Ramos (cell line): ENCODE data around the gene PDE11A.
"Not testable (repeated sequence)": the region's sequence is repeated elsewhere in the genome, so short reads cannot be mapped to it uniquely, and the experiment has no call there.

Experiments
- in situ Hi-C: fragments of 300-500 bp; cut with MboI; formaldehyde crosslinking; loops from one replicate; pipeline ENCODE4 v1.14.3; 2022; ENCODE audit warnings: low sequenced_read_pairs; ENCODE audit not compliant: unreplicated experiment

The PDE11A gene

GRCh38 chr2:177944530-177944929 is 128.0 kb downstream of the PDE11A start:
- in situ Hi-C loops, result not testable (repeated sequence)

DNA sequence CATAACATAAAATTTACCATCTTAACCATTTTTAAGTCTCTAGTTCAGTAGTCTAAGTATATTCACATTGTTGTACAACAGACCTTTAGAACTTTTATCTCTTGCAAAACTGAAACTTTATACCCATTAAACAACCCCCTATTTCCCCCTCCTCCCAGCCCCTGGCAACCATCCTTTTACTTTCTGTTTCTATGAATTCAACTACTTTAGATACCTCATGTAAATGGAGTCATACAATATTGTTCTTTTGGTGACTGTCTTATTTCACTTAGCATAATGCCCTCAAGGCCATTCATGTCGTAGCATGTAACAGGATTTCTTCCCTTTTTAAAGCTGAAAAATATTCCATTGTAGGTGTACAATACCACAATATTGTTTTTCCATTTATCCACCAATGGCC is 129.8 kb downstream of the PDE11A start:
- in situ Hi-C loops, result no loop called here

- in situ Hi-C loops, result no loop called here
Observed at GRCh38 chr2:177939211-177939610, 133.4 kb downstream of the PDE11A start.

- in situ Hi-C loops, result no loop called here
Observed at GRCh38 chr2:177930916-177931315, 141.7 kb downstream of the PDE11A start.

- in situ Hi-C loops, result no loop called here
Observed at GRCh38 chr2:177929662-177930522, 142.7 kb downstream of the PDE11A start.

- in situ Hi-C loops, result no loop called here
Observed at GRCh38 chr2:177923323-177923722, 149.3 kb downstream of the PDE11A start.

DNA sequence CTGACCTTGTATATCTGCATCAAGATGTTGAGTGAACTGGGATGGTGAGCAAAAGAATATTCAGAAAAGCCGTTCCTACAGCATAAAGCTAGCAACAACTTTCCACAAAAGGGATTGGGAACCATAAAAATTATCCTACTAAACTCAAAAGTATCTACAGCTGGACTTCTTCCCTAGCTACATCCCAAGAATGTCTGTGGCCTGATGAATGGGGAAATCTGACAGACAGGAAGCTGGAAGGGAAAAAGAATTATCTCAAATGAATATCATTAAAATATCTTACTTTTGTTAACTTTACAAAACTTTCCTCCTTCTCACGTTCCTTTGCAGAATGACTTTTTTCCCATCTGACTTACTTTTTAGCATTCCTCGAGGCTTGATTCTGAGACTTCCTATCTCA is 150.9 kb downstream of the PDE11A start:
- in situ Hi-C loops, result no loop called here

DNA sequence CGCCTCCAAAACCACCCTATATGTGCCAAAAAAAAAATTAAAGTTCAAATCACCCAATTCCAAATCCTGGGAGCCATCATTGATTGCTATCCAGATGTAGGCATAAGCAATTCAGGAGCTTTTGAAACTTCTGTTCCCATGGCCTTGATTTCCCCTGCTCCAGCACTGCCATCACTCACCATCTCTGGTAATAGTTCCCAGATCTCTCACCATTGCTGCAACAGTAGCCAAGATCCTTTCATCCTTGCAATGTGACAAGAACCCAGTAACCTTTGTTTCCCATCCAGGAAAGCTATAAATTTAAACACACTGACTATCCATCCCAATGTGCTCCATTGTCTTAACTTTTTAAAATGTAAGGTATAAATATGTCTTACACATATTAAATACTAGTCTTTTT is 155.4 kb downstream of the PDE11A start:
- in situ Hi-C loops, result no loop called here

DNA sequence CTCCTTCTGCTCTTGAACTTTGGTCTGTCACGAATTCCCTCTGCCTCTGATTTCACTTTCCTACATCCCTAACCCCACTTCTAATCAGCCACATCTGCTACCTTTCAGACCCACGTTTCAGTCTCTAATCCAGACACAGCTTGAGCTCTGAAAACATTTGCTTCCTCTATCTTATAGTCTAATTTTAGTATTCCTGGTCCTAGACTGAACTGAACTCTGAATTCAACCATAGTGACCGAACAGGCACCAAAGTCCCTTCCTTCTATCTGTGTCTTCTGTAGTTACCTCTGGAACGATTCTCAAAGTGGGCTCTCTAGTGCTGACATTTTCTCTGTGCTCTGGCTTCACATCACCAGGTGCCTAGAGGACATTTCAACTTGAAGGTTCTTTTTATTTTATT is 156.2 kb downstream of the PDE11A start:
- in situ Hi-C loops, result no loop called here

- in situ Hi-C loops, result no loop called here
Observed at GRCh38 chr2:177914247-177914646, 158.3 kb downstream of the PDE11A start.

DNA sequence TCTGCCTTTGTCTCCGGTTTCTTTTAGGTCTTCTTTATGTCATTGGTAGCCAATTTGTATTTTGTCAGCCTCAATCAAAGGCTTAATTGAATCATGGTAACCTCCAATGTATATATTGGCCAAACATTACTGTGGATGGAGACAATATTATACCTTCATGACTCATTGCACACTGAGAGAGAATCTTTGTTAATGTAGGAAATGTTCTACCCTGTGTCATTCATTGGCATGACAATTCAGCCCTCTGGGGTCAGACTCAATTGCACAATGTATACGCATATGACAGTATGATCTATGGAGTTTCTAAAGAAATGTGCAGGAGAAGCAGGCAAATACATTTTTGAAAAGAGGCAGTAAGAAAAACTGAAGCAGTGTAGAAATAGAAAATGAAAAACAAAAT is 162.6 kb downstream of the PDE11A start:
- in situ Hi-C loops, result no loop called here

GRCh38 chr2:177908824-177909223 is 163.8 kb downstream of the PDE11A start:
- in situ Hi-C loops, result no loop called here

DNA sequence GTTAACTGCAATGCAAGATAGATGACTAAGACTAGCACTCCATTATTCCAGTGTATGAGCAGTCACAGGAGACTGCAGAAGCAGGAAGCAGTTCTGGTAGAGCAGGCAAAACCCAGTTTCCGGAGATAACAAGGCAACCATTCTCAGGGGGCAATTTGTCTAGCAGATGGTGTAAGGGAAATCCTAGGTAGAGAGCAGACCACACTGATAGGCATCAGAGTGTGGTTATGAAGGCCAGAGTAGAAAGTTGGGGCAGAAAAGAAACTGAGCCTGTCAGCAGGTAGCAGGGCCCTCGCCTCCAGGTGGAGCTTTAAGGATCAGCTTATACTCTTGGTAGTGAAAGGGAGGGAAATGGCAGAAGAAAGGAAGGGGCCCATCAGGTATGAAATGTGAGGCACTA is 164.4 kb downstream of the PDE11A start:
- in situ Hi-C loops, result no loop called here

DNA sequence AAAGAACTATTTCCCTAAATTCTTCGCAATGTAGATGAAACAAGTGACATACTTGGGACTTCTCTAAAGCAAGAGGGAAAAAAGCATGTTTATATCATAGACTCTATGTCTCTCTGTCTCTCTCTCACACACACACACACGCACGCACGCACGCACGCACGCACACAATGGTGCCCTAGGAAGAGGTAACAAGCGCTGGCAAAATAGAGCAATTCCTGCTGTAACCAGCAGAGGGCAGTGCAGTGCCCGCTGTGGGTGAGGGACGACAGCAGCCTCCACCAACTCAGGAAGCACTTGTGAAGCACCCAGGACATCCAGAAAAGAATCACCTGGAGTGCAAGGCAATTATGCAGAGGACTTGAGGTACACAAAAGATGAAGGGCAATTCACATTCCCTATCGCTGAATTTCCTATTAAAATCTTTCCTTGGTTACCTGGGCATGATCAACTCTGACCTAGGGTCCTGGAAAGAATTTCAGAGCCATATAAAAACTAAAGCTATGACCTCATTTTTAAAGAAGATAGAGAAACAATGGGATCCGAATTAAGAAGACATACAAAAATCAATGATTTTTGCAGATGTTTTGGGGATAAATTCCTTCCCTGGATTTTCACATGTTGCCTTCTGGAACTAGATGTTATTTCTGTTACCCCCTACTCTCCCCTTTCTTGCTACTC is 166.4 kb downstream of the PDE11A start:
- in situ Hi-C loops, result no loop called here

DNA sequence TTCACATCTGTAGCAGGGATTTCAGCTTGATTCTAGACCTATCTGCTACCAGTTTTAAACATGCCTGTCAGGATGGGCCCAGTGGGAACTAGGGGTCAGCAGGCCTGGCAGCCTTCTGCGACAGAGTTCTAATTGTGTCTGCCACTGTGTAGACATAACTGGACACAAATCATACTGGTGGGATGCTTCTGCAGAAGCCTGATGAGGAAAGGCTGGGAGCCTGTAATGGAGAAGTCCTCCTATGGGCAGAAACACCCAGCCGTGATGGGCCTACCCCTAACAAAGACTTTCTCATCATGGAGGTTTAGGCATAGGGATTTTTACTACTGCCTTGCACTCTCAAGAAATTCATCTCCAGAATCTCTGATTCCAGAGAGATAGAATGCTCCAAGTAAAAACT is 166.9 kb downstream of the PDE11A start:
- in situ Hi-C loops, result no loop called here

DNA sequence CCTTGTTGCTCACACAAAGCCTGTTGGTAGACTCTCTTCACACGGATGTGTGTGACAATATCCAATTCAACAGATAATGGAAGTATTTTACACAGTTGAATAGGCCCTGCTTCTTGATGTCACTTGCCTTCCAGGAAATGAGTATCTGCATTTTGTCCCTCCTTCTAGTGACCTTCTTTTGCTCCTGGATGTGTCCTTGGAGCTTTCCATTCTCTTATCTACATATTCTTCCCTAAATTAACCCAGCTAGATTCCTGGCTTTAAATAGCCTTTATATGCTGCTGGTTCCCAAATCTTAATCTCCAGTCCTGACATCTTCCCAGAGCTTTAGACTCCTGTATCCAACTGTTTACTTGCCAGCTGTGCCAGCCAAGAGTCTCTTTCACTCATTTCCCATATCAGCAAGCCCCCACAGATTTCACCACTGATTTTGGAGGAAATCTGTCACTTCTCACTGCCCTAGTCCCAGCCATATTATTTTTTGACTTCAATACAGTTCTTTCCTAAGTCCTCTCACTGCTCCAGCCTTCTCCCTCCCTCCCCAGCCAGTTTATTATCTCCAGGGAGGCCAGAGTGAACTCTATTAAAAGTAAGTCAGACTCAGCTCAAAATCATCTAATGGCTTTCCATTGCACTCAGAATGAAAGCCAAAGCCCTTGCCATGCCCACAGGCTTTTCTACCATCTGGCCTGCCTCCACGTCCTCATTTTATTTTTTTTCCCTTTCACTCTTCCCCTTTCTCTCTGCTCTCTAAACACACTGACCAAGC is 170.0 kb downstream of the PDE11A start:
- in situ Hi-C loops, result no loop called here

- in situ Hi-C loops, result no loop called here
Observed at GRCh38 chr2:177900082-177900481, 172.5 kb downstream of the PDE11A start.

- in situ Hi-C loops, result no loop called here
Observed at GRCh38 chr2:177897278-177897677, 175.3 kb downstream of the PDE11A start.

GRCh38 chr2:177896587-177896986 is 176.0 kb downstream of the PDE11A start:
- in situ Hi-C loops, result no loop called here

DNA sequence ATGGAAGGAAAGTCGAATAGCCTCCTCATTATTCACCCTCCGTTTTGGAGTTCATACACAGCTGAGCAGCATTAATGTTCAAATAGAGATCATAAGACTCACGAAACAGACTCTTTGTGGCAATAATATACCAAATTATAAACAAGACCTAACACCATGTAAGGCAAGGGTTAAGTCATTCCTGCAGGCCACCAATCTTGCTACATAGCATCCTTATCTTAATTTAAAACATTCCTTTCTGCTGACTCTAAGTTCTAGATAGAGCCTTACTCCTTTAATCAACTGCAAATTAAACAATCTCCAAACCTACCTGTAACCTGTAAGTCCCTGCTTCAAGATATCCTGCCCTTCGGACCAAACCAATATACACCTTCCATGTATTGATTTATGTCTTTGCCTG is 178.0 kb downstream of the PDE11A start:
- in situ Hi-C loops, result no loop called here

- in situ Hi-C loops, result no loop called here
Observed at GRCh38 chr2:177893880-177894279, 178.7 kb downstream of the PDE11A start.
